GM18861 (cell line): ENCODE measurements around the gene PSMG1.
"Not testable (repeated sequence)": the region's sequence is repeated elsewhere in the genome, so short reads cannot be mapped to it uniquely, and the experiment has no call there.

Source experiments
- ATAC-seq: cut with Tn5 transposase; IDR thresholded peaks from one replicate; pipeline ENCODE4 v1.9.1; 2021; ENCODE audit not compliant: unreplicated experiment

The PSMG1 gene

GRCh38 chr21:39159342-39160063, 23.7 kb downstream of the PSMG1 start:
- ATAC-seq = no peak

- not testable (repeated sequence) for ATAC-seq
Measured at GRCh38 chr21:39157241-39157640, 26.0 kb downstream of the PSMG1 start.

GRCh38 chr21:39156024-39156423, 27.2 kb downstream of the PSMG1 start:
- ATAC-seq = no peak

- ATAC-seq = no peak
Measured at GRCh38 chr21:39155578-39155977, 27.7 kb downstream of the PSMG1 start.

- no peak for ATAC-seq
Measured at GRCh38 chr21:39153842-39154241, 29.4 kb downstream of the PSMG1 start.

GRCh38 chr21:39153373-39153772, 29.9 kb downstream of the PSMG1 start:
- ATAC-seq = no peak

GRCh38 chr21:39152271-39152670, 31.0 kb downstream of the PSMG1 start:
- ATAC-seq = no peak

- no peak for ATAC-seq
Measured at GRCh38 chr21:39150877-39151276, 32.4 kb downstream of the PSMG1 start.

GRCh38 chr21:39150316-39150715, 32.9 kb downstream of the PSMG1 start:
- no peak for ATAC-seq

- no peak for ATAC-seq
Measured at GRCh38 chr21:39149882-39150281, 33.4 kb downstream of the PSMG1 start.

- ATAC-seq = no peak
Measured at GRCh38 chr21:39148975-39149374, 34.3 kb downstream of the PSMG1 start.

- no peak for ATAC-seq
Measured at GRCh38 chr21:39144191-39144590, 39.1 kb downstream of the PSMG1 start.

GRCh38 chr21:39142972-39143371, 40.3 kb downstream of the PSMG1 start:
- ATAC-seq = no peak

- no peak for ATAC-seq
Measured at GRCh38 chr21:39141502-39141901, 41.7 kb downstream of the PSMG1 start.

- no peak for ATAC-seq
Measured at GRCh38 chr21:39137248-39138178, 45.7 kb downstream of the PSMG1 start.

GRCh38 chr21:39136711-39137110, 46.5 kb downstream of the PSMG1 start:
- no peak for ATAC-seq

- ATAC-seq = not testable (repeated sequence)
Measured at GRCh38 chr21:39136138-39136537, 47.1 kb downstream of the PSMG1 start.

GRCh38 chr21:39134288-39134810, 48.9 kb downstream of the PSMG1 start:
- ATAC-seq = no peak

GRCh38 chr21:39132248-39132647, 51.0 kb downstream of the PSMG1 start:
- ATAC-seq = no peak

- no peak for ATAC-seq
Measured at GRCh38 chr21:39131791-39132190, 51.5 kb downstream of the PSMG1 start.

GRCh38 chr21:39127506-39127905, 55.7 kb downstream of the PSMG1 start:
- no peak for ATAC-seq

- no peak for ATAC-seq
Measured at GRCh38 chr21:39126486-39126806, 56.8 kb downstream of the PSMG1 start.
